ENCODE results near the gene FUT1.

GRCh38 chr19:48722196-48722708, 30.2 kb downstream of the FUT1 start:
- TF ChIP-seq POLR2AphosphoS5 (IDR thresholded peaks at IDR 0.05): no peak
- TF ChIP-seq CTCF (IDR thresholded peaks at IDR 0.05): no peak
- no peak for TF ChIP-seq POLR2A (IDR thresholded peaks at IDR 0.05)

Measured in breast epithelium (tissue), 3 donors.